Activated CD4-positive, alpha-beta T cell treated with anti-CD3 and anti-CD28 coated beads, Interleukin-2, amount 50 U/mL, for 4 hours (primary cell): Measurements from ENCODE around the gene NELL1.

Experiments
- DNase-seq, 2 experiments: peaks; one replicate each; pipeline ENCODE4 v3.0.0-alpha.2; 2020

Gene NELL1

GRCh38 chr11:21447871-21448270, 778.5 kb downstream of the NELL1 start:
- no peak for DNase-seq

GRCh38 chr11:21456186-21456585, 786.8 kb downstream of the NELL1 start:
- DNase-seq: no peak

- no peak for DNase-seq
Observed at GRCh38 chr11:21460082-21460481, 790.7 kb downstream of the NELL1 start.

GRCh38 chr11:21461701-21462100, 792.3 kb downstream of the NELL1 start:
- no peak for DNase-seq

- no peak for DNase-seq
Observed at GRCh38 chr11:21464601-21465193, 795.3 kb downstream of the NELL1 start.

- no peak for DNase-seq
Observed at GRCh38 chr11:21465203-21465602, 795.8 kb downstream of the NELL1 start.

GRCh38 chr11:21465920-21466319, 796.5 kb downstream of the NELL1 start:
- DNase-seq: no peak

GRCh38 chr11:21470521-21470920, 801.1 kb downstream of the NELL1 start:
- DNase-seq: no peak

GRCh38 chr11:21472261-21472660, 802.9 kb downstream of the NELL1 start:
- no peak for DNase-seq

GRCh38 chr11:21474529-21474928, 805.1 kb downstream of the NELL1 start:
- DNase-seq: no peak

- no peak for DNase-seq
Observed at GRCh38 chr11:21475276-21475675, 805.9 kb downstream of the NELL1 start.

GRCh38 chr11:21476588-21476987, 807.2 kb downstream of the NELL1 start:
- no peak for DNase-seq

- DNase-seq: no peak
Observed at GRCh38 chr11:21480240-21480639, 810.9 kb downstream of the NELL1 start.

GRCh38 chr11:21481255-21481654, 811.9 kb downstream of the NELL1 start:
- no peak for DNase-seq

GRCh38 chr11:21484039-21484438, 814.7 kb downstream of the NELL1 start:
- DNase-seq: no peak

- no peak for DNase-seq
Observed at GRCh38 chr11:21485006-21485405, 815.6 kb downstream of the NELL1 start.

- DNase-seq: no peak
Observed at GRCh38 chr11:21485426-21485825, 816.0 kb downstream of the NELL1 start.

GRCh38 chr11:21489416-21490115, 820.2 kb downstream of the NELL1 start:
- no peak for DNase-seq

GRCh38 chr11:21492931-21493330, 823.5 kb downstream of the NELL1 start:
- DNase-seq: no peak

- DNase-seq: no peak
Observed at GRCh38 chr11:21494946-21495345, 825.6 kb downstream of the NELL1 start.

- DNase-seq: no peak
Observed at GRCh38 chr11:21495879-21496278, 826.5 kb downstream of the NELL1 start.

- no peak for DNase-seq
Observed at GRCh38 chr11:21501245-21501644, 831.9 kb downstream of the NELL1 start.

- DNase-seq: no peak
Observed at GRCh38 chr11:21505070-21505469, 835.7 kb downstream of the NELL1 start.

- no peak for DNase-seq
Observed at GRCh38 chr11:21511835-21512440, 842.6 kb downstream of the NELL1 start.
